Epithelial cell of proximal tubule (primary cell): ENCODE results near the gene C9. TPM values are rescaled to one million over a fixed set of nuclear protein-coding genes. Genes with fewer than 3 reads are reported as not detected.

Experiments used
- DNase-seq: peaks from one replicate; pipeline ENCODE4 v3.0.0-alpha.2; 2011; ENCODE audit warnings: low read depth
- H3K4me3 ChIP-seq: 2 replicates; pipeline ENCODE4 v1.5.1; 2011; ENCODE audit warnings: low read depth, mild to moderate bottlenecking, low read length
- total RNA-seq: library from RNA; depleted of rRNA; stranded (reverse); fragments of >200 nt; gene quantifications from 2 replicates; pipeline ENCODE4 v1.2.3, GENCODE V29; 2015
- TF ChIP-seq, protein P1 (sequence below): conservative IDR thresholded peaks from 2 replicates; pipeline ENCODE4 v1.5.1; 2012; ENCODE audit warnings: low read depth, mild to moderate bottlenecking, low read length

The C9 gene
- total RNA-seq, 1 donor from 2014 or later = not detected

DNA sequence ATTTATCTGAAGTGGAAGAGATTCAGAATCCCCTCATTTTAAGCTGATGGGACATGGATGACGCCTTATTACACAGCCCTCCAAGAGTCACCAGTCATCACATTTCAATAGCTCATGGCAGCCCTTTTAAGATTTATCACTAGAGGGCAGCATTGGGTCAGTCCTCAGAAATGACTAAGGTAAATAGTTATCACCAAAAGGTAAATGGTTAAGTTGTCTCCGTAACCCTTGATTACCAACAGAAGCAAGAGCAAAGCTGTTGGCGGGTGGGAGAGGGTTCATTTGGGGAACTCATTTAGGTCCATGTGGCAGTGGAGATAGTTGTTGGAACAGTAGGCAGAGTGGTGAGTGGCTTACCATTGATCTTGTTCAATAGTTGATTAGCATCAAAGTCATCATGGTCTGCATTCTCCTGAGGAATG lies 12.0 kb upstream of the C9 start:
- TF ChIP-seq, protein P1, sequence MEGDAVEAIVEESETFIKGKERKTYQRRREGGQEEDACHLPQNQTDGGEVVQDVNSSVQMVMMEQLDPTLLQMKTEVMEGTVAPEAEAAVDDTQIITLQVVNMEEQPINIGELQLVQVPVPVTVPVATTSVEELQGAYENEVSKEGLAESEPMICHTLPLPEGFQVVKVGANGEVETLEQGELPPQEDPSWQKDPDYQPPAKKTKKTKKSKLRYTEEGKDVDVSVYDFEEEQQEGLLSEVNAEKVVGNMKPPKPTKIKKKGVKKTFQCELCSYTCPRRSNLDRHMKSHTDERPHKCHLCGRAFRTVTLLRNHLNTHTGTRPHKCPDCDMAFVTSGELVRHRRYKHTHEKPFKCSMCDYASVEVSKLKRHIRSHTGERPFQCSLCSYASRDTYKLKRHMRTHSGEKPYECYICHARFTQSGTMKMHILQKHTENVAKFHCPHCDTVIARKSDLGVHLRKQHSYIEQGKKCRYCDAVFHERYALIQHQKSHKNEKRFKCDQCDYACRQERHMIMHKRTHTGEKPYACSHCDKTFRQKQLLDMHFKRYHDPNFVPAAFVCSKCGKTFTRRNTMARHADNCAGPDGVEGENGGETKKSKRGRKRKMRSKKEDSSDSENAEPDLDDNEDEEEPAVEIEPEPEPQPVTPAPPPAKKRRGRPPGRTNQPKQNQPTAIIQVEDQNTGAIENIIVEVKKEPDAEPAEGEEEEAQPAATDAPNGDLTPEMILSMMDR = peak; percentile 74
- DNase-seq = no peak

DNA sequence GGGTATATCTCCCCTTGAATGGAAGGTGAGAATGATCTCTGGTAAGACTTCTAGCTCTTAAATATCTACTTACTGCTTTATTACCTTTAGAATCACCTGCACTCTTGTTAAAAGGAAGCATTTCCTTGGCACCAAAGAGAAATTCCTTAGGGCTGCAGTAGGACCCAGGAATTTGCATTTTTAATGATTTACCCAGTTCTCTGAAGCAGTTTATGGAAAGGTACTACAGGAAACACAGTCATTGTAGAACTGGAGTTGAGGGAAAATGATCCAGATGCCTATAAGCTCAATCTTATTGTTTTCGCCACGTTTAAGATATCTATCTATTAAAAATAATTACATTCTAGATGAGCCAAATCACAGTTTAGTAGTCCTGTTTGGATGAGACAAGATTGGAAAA lies 9.5 kb upstream of the C9 start:
- TF ChIP-seq, protein P1 = no peak
- DNase-seq = peak; percentile 67
- no peak overlapping the region for H3K4me3 ChIP-seq

More for the DNA sequence above, 12.0 kb upstream of the C9 start:
- no peak overlapping the region for H3K4me3 ChIP-seq

DNA sequence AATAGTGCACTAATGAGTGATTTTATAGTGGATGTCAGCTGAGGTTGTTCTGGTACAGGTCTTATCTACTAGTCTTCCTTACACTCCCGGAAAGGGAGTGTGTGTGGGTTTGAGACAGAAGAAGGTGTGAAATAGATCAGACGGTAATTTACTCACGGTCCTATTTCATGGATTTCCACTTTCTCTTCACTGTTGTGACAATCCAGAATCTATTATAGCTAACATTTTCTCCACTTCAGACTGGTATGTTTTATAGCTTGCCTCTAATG lies 7.0 kb upstream of the C9 start:
- TF ChIP-seq, protein P1 = no peak
- DNase-seq = no peak
- H3K4me3 ChIP-seq = no peak overlapping the region

DNA sequence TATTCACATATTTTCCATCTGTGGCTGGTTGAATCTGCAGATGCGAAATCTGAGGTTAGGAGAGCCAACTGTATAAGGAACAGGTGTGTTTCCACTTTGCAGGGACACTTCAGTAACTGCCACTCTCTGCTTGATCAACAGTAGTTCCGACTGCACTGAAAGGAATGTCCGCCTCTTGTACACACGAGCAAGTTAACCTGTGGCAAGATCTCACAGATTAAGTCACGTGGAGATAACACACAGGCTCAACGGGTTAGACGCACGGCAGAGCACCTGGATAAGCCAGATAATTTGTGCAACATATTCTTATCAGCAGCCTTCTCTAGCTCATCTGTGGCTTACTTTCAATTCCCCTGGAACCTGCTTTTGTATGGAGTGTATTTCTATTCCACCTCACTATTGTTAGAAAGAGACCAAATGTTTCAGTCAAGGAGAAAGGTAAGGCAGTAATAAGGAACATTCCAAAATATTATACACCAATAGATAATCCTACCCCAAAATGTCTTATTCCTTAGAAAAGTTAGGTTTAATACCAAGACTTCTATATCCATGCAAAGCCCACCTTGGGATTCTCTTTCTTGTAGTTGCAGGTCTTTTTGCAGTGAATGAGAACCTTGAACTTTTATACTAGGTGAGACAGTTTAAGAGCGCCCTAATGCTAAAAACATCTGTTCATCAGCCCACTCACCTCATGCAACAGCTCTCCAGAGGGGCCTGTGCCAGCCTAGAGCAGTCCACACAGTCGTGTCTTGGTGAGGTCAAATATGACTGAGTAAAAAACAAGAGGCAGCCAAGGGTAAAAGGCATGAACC lies 6.5 kb upstream of the C9 start:
- DNase-seq = no peak

DNA sequence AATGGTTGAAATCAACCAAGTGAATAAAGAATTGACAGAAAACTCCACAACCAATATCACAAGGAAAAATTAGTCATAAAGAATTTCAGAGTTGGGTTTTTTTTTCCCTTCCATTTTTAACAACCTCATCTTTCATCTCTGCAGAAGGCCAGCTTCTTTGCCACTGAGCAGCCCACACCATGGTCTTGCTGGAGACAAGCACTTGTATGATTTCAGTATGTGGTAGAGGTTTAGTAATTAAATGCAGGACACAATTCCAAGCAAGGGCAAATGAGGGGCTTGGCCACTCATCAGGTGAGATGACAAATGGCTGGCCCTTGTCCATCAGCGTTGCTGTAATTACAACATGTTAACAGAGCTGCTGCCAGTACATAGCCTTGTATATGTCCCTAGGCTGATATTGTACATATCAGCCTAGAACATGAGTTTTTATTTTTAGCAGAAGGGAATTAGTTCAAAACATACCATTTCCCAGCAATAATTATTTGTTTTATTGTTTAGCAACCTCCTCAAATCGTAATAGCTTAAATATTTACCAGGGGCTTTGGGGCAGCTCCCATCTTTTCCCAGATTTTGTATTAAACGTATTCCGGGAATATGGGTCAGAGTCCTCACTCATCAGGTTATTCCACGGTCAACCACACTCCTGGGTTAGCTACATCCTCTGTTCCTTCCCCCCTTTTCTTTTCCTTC lies 5.0 kb upstream of the C9 start:
- TF ChIP-seq, protein P1 = no peak
- no peak for DNase-seq
- H3K4me3 ChIP-seq = no peak overlapping the region

More for the DNA sequence above, 6.5 kb upstream of the C9 start:
- TF ChIP-seq, protein P1 = no peak
- H3K4me3 ChIP-seq = no peak overlapping the region

DNA sequence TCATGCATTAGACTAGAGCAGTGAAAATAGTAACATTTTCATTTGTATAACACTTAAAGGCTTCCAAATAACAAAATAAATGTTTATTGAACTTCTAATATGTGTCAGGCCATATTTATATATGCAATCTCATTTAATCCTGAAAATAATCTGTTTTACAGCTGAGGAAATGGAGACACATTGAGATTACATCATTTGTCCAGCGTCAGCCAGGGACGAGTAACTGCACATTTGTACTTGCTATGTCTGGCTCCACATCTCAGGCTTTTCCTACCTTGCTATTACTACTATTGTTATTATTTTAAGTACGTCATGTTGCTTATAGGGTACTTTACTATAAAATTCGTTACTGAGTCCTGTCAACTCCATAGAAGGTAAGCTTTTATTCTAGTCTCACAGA lies 3.8 kb upstream of the C9 start:
- no peak overlapping the region for H3K4me3 ChIP-seq
- TF ChIP-seq, protein P1 = no peak
- DNase-seq = no peak

DNA sequence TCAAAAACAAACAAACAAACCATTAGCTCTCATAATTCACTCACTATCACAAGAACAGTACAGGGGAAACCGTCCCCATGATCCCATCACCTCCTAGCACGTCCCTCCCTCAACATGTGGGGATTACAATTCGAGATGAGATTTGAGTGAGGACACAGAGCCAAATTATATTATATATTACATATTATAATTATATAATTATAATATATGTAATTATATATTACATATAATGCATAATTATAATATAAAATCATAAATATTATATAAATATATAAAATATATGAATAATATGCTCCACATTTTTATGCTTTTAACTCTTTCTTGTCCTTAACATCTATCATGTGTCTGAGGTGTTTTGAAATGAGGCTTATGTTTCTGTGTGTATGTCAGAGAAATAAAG lies 3.4 kb upstream of the C9 start:
- no peak overlapping the region for H3K4me3 ChIP-seq
- DNase-seq = no peak
- TF ChIP-seq, protein P1 = no peak
